IMR-90 (cell line): ENCODE data around the gene FAM110A. TPM values are rescaled to one million over a fixed set of nuclear protein-coding genes. Genes with fewer than 3 reads are reported as not detected.

Source experiments
- ATAC-seq: fragments of 200-7000 bp; cut with Tn5 transposase; 2 replicates; pipeline ENCODE4 v1.9.1; 2020; ENCODE audit warnings: low read depth, mild to moderate bottlenecking, moderate library complexity
- BruUV-seq: library from RNA; stranded (reverse); fragments of 400-500 nt; replicated peaks from 2 replicates; lab custom pipeline; 2021; lab: Mats Ljungman, UMichigan
- CTCF ChIA-PET: fragments of 300-600 bp; formaldehyde crosslinking; extraction: SDS; loops from one replicate; lab custom pipeline; 2021; ENCODE audit warnings: antibody characterized with exemption; lab: Yijun Ruan, JAX
- POLR2A ChIA-PET: fragments of 300-600 bp; sonication (Branson Sonifier 250); formaldehyde crosslinking; loops from one replicate; lab custom pipeline; 2022; ENCODE audit warnings: antibody characterized with exemption; ENCODE audit not compliant: unreplicated experiment; lab: Charles Lee
- DNase-seq: peaks from one replicate; pipeline ENCODE4 v3.0.0; 2013
- H2AFZ ChIP-seq: replicated peaks from 2 replicates; pipeline ENCODE3; 2013; ENCODE audit warnings: low read length, mild to moderate bottlenecking; ENCODE audit not compliant: poor library complexity
- H2AK5ac ChIP-seq: 2 replicates; pipeline ENCODE4 v1.6.1; 2013; ENCODE audit warnings: low read depth, low read length, inconsistent platforms
- H2AK9ac ChIP-seq: replicated peaks from 2 replicates; pipeline ENCODE3; 2013; ENCODE audit warnings: mild to moderate bottlenecking, low read depth, low read length, moderate library complexity; ENCODE audit not compliant: poor library complexity
- H2BK120ac ChIP-seq: 2 replicates; pipeline ENCODE4 v1.6.1; 2013; ENCODE audit warnings: low read depth, low read length, inconsistent platforms
- H2BK15ac ChIP-seq: 3 replicates; pipeline ENCODE4 v1.6.1; 2013; ENCODE audit warnings: low read depth, low read length, inconsistent platforms
- H2BK20ac ChIP-seq: 2 replicates; pipeline ENCODE4 v1.6.1; 2013; ENCODE audit warnings: low read depth, mild to moderate bottlenecking, inconsistent platforms, low read length, moderate library complexity
- H2BK5ac ChIP-seq: 2 replicates; pipeline ENCODE4 v1.6.1; 2013; ENCODE audit warnings: mild to moderate bottlenecking, low read depth, low read length, inconsistent platforms; ENCODE audit not compliant: poor library complexity, severe bottlenecking
- H3K14ac ChIP-seq: replicated peaks from 2 replicates; pipeline ENCODE4 v1.6.1; 2013; ENCODE audit warnings: low read depth, low read length, inconsistent platforms
- H3K18ac ChIP-seq: 2 replicates; pipeline ENCODE4 v1.6.1; 2013; ENCODE audit warnings: low read depth, low read length, control low read depth
- H3K23ac ChIP-seq: 2 replicates; pipeline ENCODE4 v1.6.1; 2013; ENCODE audit warnings: low read depth, low read length, inconsistent platforms
- H3K27ac ChIP-seq: 2 replicates; pipeline ENCODE4 v1.5.1; 2013; ENCODE audit warnings: mild to moderate bottlenecking, control low read depth, low read length; ENCODE audit not compliant: insufficient read depth
- H3K27me3 ChIP-seq: 2 replicates; pipeline ENCODE4 v1.6.1; 2013; ENCODE audit warnings: low read length; ENCODE audit not compliant: control insufficient read depth, insufficient read depth
- H3K36me3 ChIP-seq: 2 replicates; pipeline ENCODE4 v1.6.1; 2013; ENCODE audit warnings: low read length, mixed read lengths; ENCODE audit not compliant: control insufficient read depth, insufficient read depth
- H3K4ac ChIP-seq: 2 replicates; pipeline ENCODE4 v1.6.1; 2013; ENCODE audit warnings: low read depth, low read length, inconsistent platforms
- H3K4me1 ChIP-seq: 2 replicates; pipeline ENCODE4 v1.6.1; 2013; ENCODE audit warnings: low read length, mixed read lengths; ENCODE audit not compliant: control insufficient read depth, insufficient read depth
- H3K4me2 ChIP-seq: 2 replicates; pipeline ENCODE4 v1.6.1; 2013; ENCODE audit warnings: low read depth, mild to moderate bottlenecking, control low read depth, low read length, moderate library complexity
- H3K4me3 ChIP-seq: 2 replicates; pipeline ENCODE4 v1.5.1; 2013; ENCODE audit warnings: low read depth, mild to moderate bottlenecking, control low read depth, low read length, moderate library complexity; ENCODE audit not compliant: insufficient read depth
- H3K56ac ChIP-seq: 2 replicates; pipeline ENCODE4 v1.6.1; 2013; ENCODE audit warnings: low read length, inconsistent platforms; ENCODE audit not compliant: insufficient read depth; ENCODE audit errors: extremely low read depth
- H3K79me1 ChIP-seq, 2 experiments: 2 replicates each; pipeline ENCODE4 v1.6.1; 2013; ENCODE audit warnings: low read length in 2 of 2, inconsistent platforms in 1 of 2, low read depth in 1 of 2
- H3K9ac ChIP-seq: 2 replicates; pipeline ENCODE4 v1.6.1; 2013; ENCODE audit warnings: low read depth, low read length, control low read depth
- H3K9me1 ChIP-seq: 2 replicates; pipeline ENCODE4 v1.6.1; 2013; ENCODE audit warnings: low read length, inconsistent platforms; ENCODE audit not compliant: insufficient read depth
- H3K9me3 ChIP-seq: 2 replicates; pipeline ENCODE4 v1.6.1; 2013; ENCODE audit warnings: low read length; ENCODE audit not compliant: control insufficient read depth, insufficient read depth
- H4K20me1 ChIP-seq: 2 replicates; pipeline ENCODE4 v1.6.1; 2013; ENCODE audit warnings: low read length, inconsistent platforms; ENCODE audit not compliant: insufficient read depth
- H4K5ac ChIP-seq: 2 replicates; pipeline ENCODE4 v1.6.1; 2013; ENCODE audit warnings: mild to moderate bottlenecking, low read depth, low read length, control low read depth
- H4K8ac ChIP-seq, 2 experiments: 2 replicates each; pipeline ENCODE4 v1.6.1; 2013; ENCODE audit warnings: low read depth in 2 of 2, low read length in 2 of 2, control low read depth in 1 of 2, inconsistent platforms in 1 of 2
- H4K91ac ChIP-seq: 2 replicates; pipeline ENCODE4 v1.6.1; 2013; ENCODE audit warnings: low read depth, low read length, inconsistent platforms; ENCODE audit not compliant: insufficient read depth
- BHLHE40 ChIP-seq: fragments of 150-350 bp; IDR thresholded peaks from 2 replicates; pipeline ENCODE4 v1.6.1; 2016; ENCODE audit warnings: mild to moderate bottlenecking, low read depth, low read length
- CEBPB ChIP-seq: IDR thresholded peaks from 2 replicates; pipeline ENCODE4 v1.6.1; 2012; ENCODE audit warnings: low read depth, low read length, improper control_type of control experiment
- CHD1 ChIP-seq: IDR thresholded peaks from 2 replicates; pipeline ENCODE4 v1.6.1; 2012; ENCODE audit warnings: low read depth, low read length, improper control_type of control experiment
- FOS ChIP-seq: fragments of 150-350 bp; IDR thresholded peaks from 2 replicates; pipeline ENCODE4 v1.6.1; 2016; ENCODE audit warnings: low read depth, low read length
- MXI1 ChIP-seq: IDR thresholded peaks from 2 replicates; pipeline ENCODE4 v1.6.1; 2012; ENCODE audit warnings: low read depth, mild to moderate bottlenecking, low read length, moderate library complexity, borderline replicate concordance
- NFE2L2 ChIP-seq: fragments of 150-350 bp; IDR thresholded peaks from 2 replicates; pipeline ENCODE4 v1.6.1; 2016; ENCODE audit warnings: low read depth, mild to moderate bottlenecking, low read length
- POLR2A ChIP-seq: IDR thresholded peaks from 2 replicates; pipeline ENCODE4 v1.6.1; 2012; ENCODE audit warnings: mild to moderate bottlenecking, low read depth, low read length
- RAD21 ChIP-seq: IDR thresholded peaks from 2 replicates; pipeline ENCODE4 v1.6.1; 2012; ENCODE audit warnings: low read length, improper control_type of control experiment
- RCOR1 ChIP-seq: IDR thresholded peaks from 2 replicates; pipeline ENCODE4 v1.6.1; 2012; ENCODE audit warnings: mild to moderate bottlenecking, low read length, improper control_type of control experiment; ENCODE audit not compliant: insufficient replicate concordance
- RFX5 ChIP-seq: IDR thresholded peaks from 2 replicates; pipeline ENCODE4 v1.8.0; 2012; ENCODE audit warnings: low read depth, mild to moderate bottlenecking, low read length, moderate library complexity
- WGBS, 2 experiments: methylation state at CpG; one replicate each; pipeline versions ENCODE4 v1.1.5 to v1.1.7; 2013; ENCODE audit warnings: missing lambda C conversion rate in 2 of 2; ENCODE audit not compliant: insufficient read length in 1 of 2; ENCODE audit errors: extremely low coverage in 2 of 2; 5-methylcytosine and 5-hydroxymethylcytosine counted together
- dilution Hi-C: fragments of 300-500 bp; cut with HindIII; formaldehyde crosslinking; loops from one replicate; pipeline ENCODE4 v1.14.3; 2018; ENCODE audit warnings: low sequenced_read_pairs; ENCODE audit not compliant: unreplicated experiment
- in situ Hi-C: fragments of 300-500 bp; cut with MboI; formaldehyde crosslinking; loops from 3 replicates; pipeline ENCODE4 v1.14.3; 2019; ENCODE audit warnings: low sequenced_read_pairs, inconsistent platforms, mixed read lengths
- intact Hi-C: fragments of 100-400 bp; cut with micrococcal nuclease; formaldehyde crosslinking; loops from 2 replicates; pipeline ENCODE4 v1.10.0; 2022
- polyA plus RNA-seq, 3 experiments: library from polyadenylated mRNA; depleted of rRNA; stranded (reverse); fragments of >200 nt; gene quantifications; 2 replicates each; pipeline ENCODE4 v1.2.3, GENCODE V29; 2012; ENCODE audit warnings: low replicate concordance in 1 of 3
- total RNA-seq: library from RNA; depleted of rRNA; stranded (reverse); fragments of >200 nt; gene quantifications from 2 replicates; pipeline ENCODE4 v1.2.3, GENCODE V29; 2012
- TF ChIP-seq, protein P1 (sequence below): conservative IDR thresholded peaks from 2 replicates; pipeline ENCODE4 v1.5.1; 2012; ENCODE audit warnings: mild to moderate bottlenecking, low read depth, low read length, improper control_type of control experiment
- TF ChIP-seq, protein P2 (sequence below): fragments of 150-350 bp; IDR thresholded peaks from 2 replicates; pipeline ENCODE4 v1.6.1; 2017; ENCODE audit warnings: mild to moderate bottlenecking, antibody characterized with exemption, low read length, low read depth

The FAM110A gene
- total and polyA plus RNA-seq, 2 of the 4 experiments (the other 2 are of a cell fraction): 0.36 to 3.6 TPM

DNA sequence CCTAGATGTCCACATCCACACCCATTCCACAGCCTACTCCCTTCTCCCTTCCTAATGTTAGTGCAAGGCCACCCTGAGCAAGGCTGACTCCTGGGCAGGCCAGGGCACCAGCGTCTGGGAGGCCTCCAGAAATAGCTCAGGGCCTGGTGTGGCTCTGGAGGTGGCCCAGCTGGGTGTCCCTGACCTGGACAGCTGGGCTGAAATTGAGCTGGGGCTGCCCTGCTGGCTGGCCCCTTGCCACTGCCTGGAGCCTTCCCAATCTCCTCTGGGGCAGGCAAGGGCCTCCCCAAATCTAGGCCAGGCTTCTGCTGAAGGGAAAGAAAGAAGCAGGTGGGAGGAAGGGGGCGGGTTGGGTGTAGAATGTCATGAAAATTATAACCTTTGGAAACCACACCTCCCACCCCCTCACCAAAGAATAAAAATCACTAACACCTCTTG, 2.1 kb downstream of the FAM110A start:
- ATAC-seq: no peak
- H4K20me1 ChIP-seq: no peaks in the 10 kb centered on the region
- WGBS, 2 experiments: no CpG with 5 or more reads among the region's 2 CpGs
- peaks cover 22 to 43% of the 10 kb centered on the region in 2 experiments for H3K79me1 ChIP-seq
- H3K9me1 ChIP-seq: peaks cover 13% of the 10 kb centered on the region; the same call in 1 of the 2 replicates
- H3K4me3 ChIP-seq: no peak overlapping the region
- H3K9ac ChIP-seq: no peak overlapping the region
- no peak overlapping the region for H2BK15ac ChIP-seq
- peak overlapping the region; percentile 57 for H2AK9ac ChIP-seq
- H3K18ac ChIP-seq: no peak overlapping the region
- no peak overlapping the region for H2AFZ ChIP-seq
- no peak for DNase-seq
- peaks cover 6% of the 10 kb centered on the region; the same call in 1 of the 2 replicates for H3K4me1 ChIP-seq
- no TSS peak for BruUV-seq
- in situ Hi-C loops (no loop called here), dilution Hi-C loops (no loop called here), intact Hi-C loops (no loop called here)
- no peak overlapping the region for H4K8ac ChIP-seq
- H3K9me3 ChIP-seq: no peaks in the 10 kb centered on the region
- H4K91ac ChIP-seq: no peak overlapping the region
- no peak overlapping the region for H3K4ac ChIP-seq
- H2BK5ac ChIP-seq: no peak overlapping the region
- no peak overlapping the region for H2BK20ac ChIP-seq
- H3K4me2 ChIP-seq: no peak overlapping the region
- no peaks in the 10 kb centered on the region for H3K36me3 ChIP-seq
- H2BK120ac ChIP-seq: no peak overlapping the region
- no peak overlapping the region for H3K56ac ChIP-seq
- no peak overlapping the region; the same call in 1 of the 2 replicates for H3K14ac ChIP-seq
- POLR2A ChIA-PET: interaction anchor here (0.6 kb wide), 1 partner anchor 111 kb away, joined by 4 read pairs; no protein-coding TSS in a partner anchor
- CTCF ChIA-PET: no interaction called here
- no peak overlapping the region for H4K5ac ChIP-seq
- no peak overlapping the region for H3K27ac ChIP-seq
- peak overlapping the region; percentile 42; the same call in 1 of the 2 replicates for H3K23ac ChIP-seq
- no peaks in the 10 kb centered on the region for H3K27me3 ChIP-seq
- TF ChIP-seq BHLHE40 (no peak), RCOR1 (no peak), MXI1 (no peak), POLR2A (no peak), RAD21 (no peak), NFE2L2 (no peak), CHD1 (no peak), FOS (no peak), CEBPB (no peak), RFX5 (no peak)
- TF ChIP-seq, protein P1, sequence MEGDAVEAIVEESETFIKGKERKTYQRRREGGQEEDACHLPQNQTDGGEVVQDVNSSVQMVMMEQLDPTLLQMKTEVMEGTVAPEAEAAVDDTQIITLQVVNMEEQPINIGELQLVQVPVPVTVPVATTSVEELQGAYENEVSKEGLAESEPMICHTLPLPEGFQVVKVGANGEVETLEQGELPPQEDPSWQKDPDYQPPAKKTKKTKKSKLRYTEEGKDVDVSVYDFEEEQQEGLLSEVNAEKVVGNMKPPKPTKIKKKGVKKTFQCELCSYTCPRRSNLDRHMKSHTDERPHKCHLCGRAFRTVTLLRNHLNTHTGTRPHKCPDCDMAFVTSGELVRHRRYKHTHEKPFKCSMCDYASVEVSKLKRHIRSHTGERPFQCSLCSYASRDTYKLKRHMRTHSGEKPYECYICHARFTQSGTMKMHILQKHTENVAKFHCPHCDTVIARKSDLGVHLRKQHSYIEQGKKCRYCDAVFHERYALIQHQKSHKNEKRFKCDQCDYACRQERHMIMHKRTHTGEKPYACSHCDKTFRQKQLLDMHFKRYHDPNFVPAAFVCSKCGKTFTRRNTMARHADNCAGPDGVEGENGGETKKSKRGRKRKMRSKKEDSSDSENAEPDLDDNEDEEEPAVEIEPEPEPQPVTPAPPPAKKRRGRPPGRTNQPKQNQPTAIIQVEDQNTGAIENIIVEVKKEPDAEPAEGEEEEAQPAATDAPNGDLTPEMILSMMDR: no peak
- TF ChIP-seq, protein P2, sequence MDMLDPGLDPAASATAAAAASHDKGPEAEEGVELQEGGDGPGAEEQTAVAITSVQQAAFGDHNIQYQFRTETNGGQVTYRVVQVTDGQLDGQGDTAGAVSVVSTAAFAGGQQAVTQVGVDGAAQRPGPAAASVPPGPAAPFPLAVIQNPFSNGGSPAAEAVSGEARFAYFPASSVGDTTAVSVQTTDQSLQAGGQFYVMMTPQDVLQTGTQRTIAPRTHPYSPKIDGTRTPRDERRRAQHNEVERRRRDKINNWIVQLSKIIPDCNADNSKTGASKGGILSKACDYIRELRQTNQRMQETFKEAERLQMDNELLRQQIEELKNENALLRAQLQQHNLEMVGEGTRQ: no peak
- no peak overlapping the region for H2AK5ac ChIP-seq
